Activated CD4-positive, alpha-beta T cell treated with anti-CD3 and anti-CD28 coated beads for 4 hours (primary cell): Measurements from ENCODE around the gene MCUB.
"Not testable (repeated sequence)": the region's sequence is repeated elsewhere in the genome, so short reads cannot be mapped to it uniquely, and the experiment has no call there.

Source experiments
- DNase-seq, 2 donors: peaks; one replicate each; pipeline ENCODE4 v3.0.0-alpha.2; 2020

MCUB gene

GRCh38 chr4:109559983-109560686 lies at the start of gene MCUB:
Gene MCUB, plus strand, starts transcription at chr4:109560246. Its CDS starts 92 bp downstream, at chr4:109560338.
- DNase-seq, result peak; percentile 87 to 88

- DNase-seq, result no peak
Observed at GRCh38 chr4:109510687-109511086, 49.4 kb upstream of the MCUB start.

GRCh38 chr4:109511414-109511813 lies 48.6 kb upstream of the MCUB start:
- DNase-seq, result no peak

GRCh38 chr4:109513368-109513767 lies 46.7 kb upstream of the MCUB start:
- not testable (repeated sequence) for DNase-seq

- no peak for DNase-seq
Observed at GRCh38 chr4:109532182-109532581, 27.9 kb upstream of the MCUB start.

GRCh38 chr4:109545401-109545800 lies 14.6 kb upstream of the MCUB start:
- no peak for DNase-seq

GRCh38 chr4:109547394-109547793 lies 12.7 kb upstream of the MCUB start:
- DNase-seq, result no peak

GRCh38 chr4:109548655-109549054 lies 11.4 kb upstream of the MCUB start:
- DNase-seq, result peak; percentile 9 to 23

- no peak for DNase-seq
Observed at GRCh38 chr4:109552237-109552636, 7.8 kb upstream of the MCUB start.

- no peak for DNase-seq
Observed at GRCh38 chr4:109553130-109553529, 6.9 kb upstream of the MCUB start.

GRCh38 chr4:109554971-109555370 lies 5.1 kb upstream of the MCUB start:
- no peak for DNase-seq

- no peak for DNase-seq
Observed at GRCh38 chr4:109557433-109557832, 2.6 kb upstream of the MCUB start.

- DNase-seq, result not testable (repeated sequence)
Observed at GRCh38 chr4:109558095-109558494, 2.0 kb upstream of the MCUB start.

GRCh38 chr4:109559625-109559982 lies 442 bp upstream of the MCUB start:
- peak; percentile 31 to 36 for DNase-seq

GRCh38 chr4:109560687-109561461 lies 828 bp downstream of the MCUB start:
- peak; percentile 60 to 62 for DNase-seq

- no peak for DNase-seq
Observed at GRCh38 chr4:109562457-109563239, 2.6 kb downstream of the MCUB start.

- DNase-seq, result no peak
Observed at GRCh38 chr4:109571494-109571893, 11.4 kb downstream of the MCUB start.

- DNase-seq, result no peak
Observed at GRCh38 chr4:109572154-109572553, 12.1 kb downstream of the MCUB start.

GRCh38 chr4:109574443-109574850 lies 14.4 kb downstream of the MCUB start:
- DNase-seq, result peak in 1 of 2 donors; percentile 20

GRCh38 chr4:109574931-109575804 lies 15.1 kb downstream of the MCUB start:
- DNase-seq, result no peak

- no peak for DNase-seq
Observed at GRCh38 chr4:109576462-109576861, 16.4 kb downstream of the MCUB start.

GRCh38 chr4:109578846-109579245 lies 18.8 kb downstream of the MCUB start:
- DNase-seq, result no peak
